SU-DHL-6 (cell line): ENCODE data around the gene TBC1D10B.

Experiments used
- H2AFZ ChIP-seq: fragments of 200-600 bp; sonication (generic); 2 replicates; pipeline ENCODE4 v1.6.1; 2014; ENCODE audit warnings: low read depth, mild to moderate bottlenecking, moderate library complexity, mixed read lengths, antibody characterized with exemption, low read length; ENCODE audit not compliant: severe bottlenecking
- H3F3A ChIP-seq: fragments of 200-600 bp; shearing (Covaris generic); 2 replicates; pipeline ENCODE4 v1.6.0; 2016; ENCODE audit warnings: antibody characterized with exemption, mild to moderate bottlenecking; ENCODE audit not compliant: insufficient read depth
- H3K27ac ChIP-seq: fragments of 200-600 bp; sonication (generic); 2 replicates; pipeline ENCODE4 v1.5.1; 2016; ENCODE audit warnings: low read depth, mild to moderate bottlenecking, low read length, moderate library complexity, mixed read lengths
- H3K27me3 ChIP-seq: fragments of 200-600 bp; sonication (generic), shearing (Covaris generic); 2 replicates; pipeline ENCODE4 v1.6.0; 2014; ENCODE audit warnings: mild to moderate bottlenecking, low read length
- H3K36me3 ChIP-seq: fragments of 200-600 bp; sonication (generic); 2 replicates; pipeline ENCODE4 v1.6.1; 2014; ENCODE audit warnings: mild to moderate bottlenecking, low read length, mixed read lengths
- H3K4me2 ChIP-seq: fragments of 300-600, 200-600 bp; shearing (Covaris generic), sonication (generic); 2 replicates; pipeline ENCODE4 v1.6.0; 2014; ENCODE audit warnings: low read length, low read depth, mild to moderate bottlenecking; ENCODE audit not compliant: poor library complexity, severe bottlenecking
- H3K4me3 ChIP-seq: fragments of 200-600 bp; sonication (generic); 2 replicates; pipeline ENCODE4 v1.5.1; 2014; ENCODE audit warnings: antibody characterized with exemption, low read length, mild to moderate bottlenecking, mixed read lengths; ENCODE audit not compliant: insufficient read depth, poor library complexity, severe bottlenecking
- H3K79me2 ChIP-seq: fragments of 200-600 bp; sonication (generic); 2 replicates; pipeline ENCODE4 v1.6.1; 2014; ENCODE audit warnings: mild to moderate bottlenecking, low read length, moderate library complexity; ENCODE audit not compliant: insufficient read depth
- H3K9ac ChIP-seq: fragments of 200-600 bp; sonication (generic); 2 replicates; pipeline ENCODE4 v1.7.0; 2014; ENCODE audit warnings: mild to moderate bottlenecking, low read length
- H3K9me2 ChIP-seq: fragments of 200-600 bp; sonication (generic); replicated peaks from 2 replicates; pipeline ENCODE4 v1.6.1; 2014; ENCODE audit warnings: low read length; ENCODE audit not compliant: insufficient read depth
- H3K9me3 ChIP-seq: fragments of 200-600 bp; sonication (generic); 2 replicates; pipeline ENCODE4 v1.6.1; 2014; ENCODE audit warnings: low read length, mixed read lengths; ENCODE audit not compliant: insufficient read depth
- H4K20me1 ChIP-seq: fragments of 200-600 bp; sonication (generic); 2 replicates; pipeline ENCODE4 v1.6.1; 2014; ENCODE audit warnings: low read depth, mild to moderate bottlenecking, antibody characterized with exemption, low read length, moderate library complexity, mixed read lengths
- CTCF ChIP-seq: fragments of 200-600 bp; sonication (generic); IDR thresholded peaks from one replicate; pipeline ENCODE4 v1.5.1; 2017; ENCODE audit warnings: antibody characterized with exemption, mild to moderate bottlenecking, low read length, moderate library complexity; ENCODE audit not compliant: insufficient read depth, poor library complexity, severe bottlenecking
- EZH2phosphoT487 ChIP-seq: fragments of 200-600 bp; sonication (generic), shearing (Covaris generic); conservative IDR thresholded peaks from 2 replicates; pipeline ENCODE4 v1.6.1; 2018; ENCODE audit warnings: mild to moderate bottlenecking, antibody characterized with exemption, low read length, moderate library complexity, mixed read lengths

Gene TBC1D10B

GRCh38 chr16:30413112-30413806 is 43.0 kb upstream of the TBC1D10B start:
- H3K27ac ChIP-seq: no peak overlapping the region
- peaks cover 28% of the 10 kb centered on the region for H3F3A ChIP-seq
- no peaks in the 10 kb centered on the region for H3K9me2 ChIP-seq
- H3K79me2 ChIP-seq: 0 out of 2 replicates have a peak, but pooled peaks cover 4% of the 10 kb centered on the region
- no peak overlapping the region for H3K9ac ChIP-seq
- H3K4me2 ChIP-seq: no peak overlapping the region
- H2AFZ ChIP-seq: no peak overlapping the region
- TF ChIP-seq CTCF (no peak), EZH2phosphoT487 (no peak)
- H3K36me3 ChIP-seq: peaks cover 3% of the 10 kb centered on the region; the same call in 1 of the 2 replicates
- H3K4me3 ChIP-seq: no peak overlapping the region
- H4K20me1 ChIP-seq: no peaks in the 10 kb centered on the region
- no peaks in the 10 kb centered on the region for H3K9me3 ChIP-seq
- no peaks in the 10 kb centered on the region for H3K27me3 ChIP-seq

GRCh38 chr16:30409125-30410060 is 39.1 kb upstream of the TBC1D10B start:
- peak overlapping the region; percentile 72 for H3K9ac ChIP-seq
- H3K4me3 ChIP-seq: peak overlapping the region; percentile 26
- H3K9me2 ChIP-seq: no peaks in the 10 kb centered on the region
- no peaks in the 10 kb centered on the region for H3K27me3 ChIP-seq
- peak; percentile 92 for TF ChIP-seq CTCF
- no peak for TF ChIP-seq EZH2phosphoT487
- H3K79me2 ChIP-seq: 0 out of 2 replicates have a peak, but pooled peaks cover 4% of the 10 kb centered on the region
- H3K27ac ChIP-seq: peak overlapping the region; percentile 73
- H4K20me1 ChIP-seq: no peaks in the 10 kb centered on the region
- peak overlapping the region; percentile 75 for H3K4me2 ChIP-seq
- no peaks in the 10 kb centered on the region for H3K9me3 ChIP-seq
- no peak overlapping the region for H2AFZ ChIP-seq
- peaks cover 3% of the 10 kb centered on the region; the same call in 1 of the 2 replicates for H3K36me3 ChIP-seq
- peaks cover 23% of the 10 kb centered on the region for H3F3A ChIP-seq

- TF ChIP-seq EZH2phosphoT487 (no peak), CTCF (no peak)
- Histone ChIP-seq H2AFZ (peak overlapping the region; percentile 13), H3K4me2 (peak overlapping the region; percentile 75), H3K27me3 (no peaks in the 10 kb centered on the region), H3K9me3 (no peaks in the 10 kb centered on the region), H4K20me1 (no peaks in the 10 kb centered on the region), H3K9ac (peak overlapping the region; percentile 72), H3K79me2 (no peaks in the 10 kb centered on the region), H3K27ac (peak overlapping the region; percentile 73), H3F3A (peaks cover 19% of the 10 kb centered on the region), H3K36me3 (0 out of 2 replicates have a peak, but pooled peaks cover under 1% of the 10 kb centered on the region), H3K4me3 (peak overlapping the region; percentile 96), H3K9me2 (no peaks in the 10 kb centered on the region)
Measured at GRCh38 chr16:30407804-30408534, 37.7 kb upstream of the TBC1D10B start.
